ENCODE results near the gene HOMER2. TPM values are rescaled to one million over a fixed set of nuclear protein-coding genes. Genes with fewer than 3 reads are reported as not detected.

Gene HOMER2
- total and polyA plus RNA-seq, 2 of the 13 experiments (the other 11 are each of a cell fraction or from before 2014, with no cell fraction given) = 12.9 to 14.1 TPM

GRCh38 chr15:82828075-82828474, 124.4 kb downstream of the HOMER2 start (continued):
- TF ChIP-seq REST (IDR thresholded peaks at IDR 0.05; ENCODE audit: borderline replicate concordance in 1 of 2, low read depth in 1 of 2, low read length in 2 of 2) = no peak
- TF ChIP-seq ZNF430 (CRISPR knock-in tag; IDR thresholded peaks at IDR 0.05) = no peak
- TF ChIP-seq MAFG (CRISPR knock-in tag; IDR thresholded peaks at IDR 0.05) = no peak
- TF ChIP-seq, protein P1, sequence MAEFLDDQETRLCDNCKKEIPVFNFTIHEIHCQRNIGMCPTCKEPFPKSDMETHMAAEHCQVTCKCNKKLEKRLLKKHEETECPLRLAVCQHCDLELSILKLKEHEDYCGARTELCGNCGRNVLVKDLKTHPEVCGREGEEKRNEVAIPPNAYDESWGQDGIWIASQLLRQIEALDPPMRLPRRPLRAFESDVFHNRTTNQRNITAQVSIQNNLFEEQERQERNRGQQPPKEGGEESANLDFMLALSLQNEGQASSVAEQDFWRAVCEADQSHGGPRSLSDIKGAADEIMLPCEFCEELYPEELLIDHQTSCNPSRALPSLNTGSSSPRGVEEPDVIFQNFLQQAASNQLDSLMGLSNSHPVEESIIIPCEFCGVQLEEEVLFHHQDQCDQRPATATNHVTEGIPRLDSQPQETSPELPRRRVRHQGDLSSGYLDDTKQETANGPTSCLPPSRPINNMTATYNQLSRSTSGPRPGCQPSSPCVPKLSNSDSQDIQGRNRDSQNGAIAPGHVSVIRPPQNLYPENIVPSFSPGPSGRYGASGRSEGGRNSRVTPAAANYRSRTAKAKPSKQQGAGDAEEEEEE (CRISPR knock-in tag; IDR thresholded peaks at IDR 0.05; ENCODE audit: borderline replicate concordance) = no peak
- no peak for TF ChIP-seq ARNTL (CRISPR knock-in tag; IDR thresholded peaks at IDR 0.05)
- no peak for TF ChIP-seq ZSCAN31 (CRISPR knock-in tag; IDR thresholded peaks at IDR 0.05; ENCODE audit: low read depth)
- TF ChIP-seq ZNF761 (CRISPR knock-in tag; conservative IDR thresholded peaks at IDR 0.05) = no peak
- no peak for TF ChIP-seq KLF6 (CRISPR knock-in tag; IDR thresholded peaks at IDR 0.05)
- 0 out of 2 replicates have a peak, but pooled peaks have one; percentile 36 for TF ChIP-seq NR2C2 (CRISPR knock-in tag; IDR thresholded peaks at IDR 0.05; ENCODE audit: borderline replicate concordance)
- 0 out of 2 replicates have a peak, but pooled peaks have one; percentile 21 for TF ChIP-seq DMAP1 (CRISPR knock-in tag; IDR thresholded peaks at IDR 0.05)
- TF ChIP-seq ZNF772 (CRISPR knock-in tag; IDR thresholded peaks at IDR 0.05) = no peak
- TF ChIP-seq TOE1 (CRISPR knock-in tag; IDR thresholded peaks at IDR 0.05) = no peak
- no peak for TF ChIP-seq ZNF776 (CRISPR knock-in tag; IDR thresholded peaks at IDR 0.05)
- TF ChIP-seq RELA (CRISPR knock-in tag; IDR thresholded peaks at IDR 0.05) = no peak
- no peak for TF ChIP-seq ZNF292 (CRISPR knock-in tag; IDR thresholded peaks at IDR 0.05; ENCODE audit: borderline replicate concordance, low read depth)
- TF ChIP-seq ZNF574 (CRISPR knock-in tag; IDR thresholded peaks at IDR 0.05) = 0 out of 2 replicates have a peak, but pooled peaks have one; percentile 31
- 0 out of 2 replicates have a peak, but pooled peaks have one; percentile 25 for TF ChIP-seq ZNF331 (CRISPR knock-in tag; IDR thresholded peaks at IDR 0.05)
- no peak for TF ChIP-seq MATR3 (CRISPR knock-in tag; IDR thresholded peaks at IDR 0.05)
